Erythroblast (primary cell): Measurements from ENCODE around the gene CASP10.

Source experiments
- DNase-seq, 2 experiments: peaks; one replicate each; lab custom pipeline; 2025; lab: John Stamatoyannopoulos, UW
- GATA1 ChIP-seq: IDR thresholded peaks from 2 replicates; pipeline ENCODE4 v1.6.1; 2011; ENCODE audit warnings: low read depth, mild to moderate bottlenecking, control low read depth, low read length, moderate library complexity
- POLR2A ChIP-seq: IDR thresholded peaks from 2 replicates; pipeline ENCODE4 v1.6.1; 2011; ENCODE audit warnings: mild to moderate bottlenecking, low read length

The CASP10 gene

DNA sequence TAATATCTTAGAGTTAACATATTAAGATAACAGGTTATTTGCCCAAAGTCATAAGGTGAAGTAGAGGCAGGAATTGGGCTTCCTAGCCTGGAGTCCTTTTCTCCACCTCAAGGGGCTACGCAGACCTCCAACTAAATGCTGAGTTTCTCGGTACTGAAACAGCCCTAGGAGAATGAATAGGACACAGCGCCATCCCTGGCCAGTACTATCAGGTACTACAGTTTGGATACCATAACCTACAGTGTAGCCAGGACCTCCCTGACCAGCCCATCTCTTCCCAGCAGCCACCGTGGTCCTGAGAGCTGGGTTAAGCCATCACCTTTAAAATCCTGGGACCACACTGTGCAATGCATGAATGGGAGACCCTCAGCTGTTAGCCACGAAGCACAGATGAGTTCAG lies 93.0 kb downstream of the CASP10 start:
- DNase-seq, result no peak
- TF ChIP-seq GATA1, result no peak

DNA sequence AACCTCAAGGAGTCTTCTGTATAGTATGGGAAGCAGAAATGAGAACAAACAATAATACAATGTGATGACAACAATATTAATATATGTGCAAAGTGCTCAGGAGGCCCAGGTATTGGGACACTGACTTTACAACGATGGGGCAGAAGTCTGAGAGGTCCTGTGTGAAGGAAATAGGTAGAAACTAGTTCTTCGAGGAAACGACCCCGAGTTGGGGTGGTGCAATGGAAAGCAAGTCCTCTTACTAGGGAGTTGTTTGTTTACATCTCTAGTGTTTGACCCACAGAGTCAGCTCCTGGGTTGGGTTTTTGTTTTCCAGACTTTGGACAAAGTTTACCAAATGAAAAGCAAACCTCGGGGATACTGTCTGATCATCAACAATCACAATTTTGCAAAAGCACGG lies 93.6 kb downstream of the CASP10 start:
- DNase-seq, result no peak
- TF ChIP-seq POLR2A (no peak), GATA1 (no peak)
